Heart left ventricle (tissue), 16 donors: ENCODE measurements around the gene STK16. TPM values are rescaled to one million over a fixed set of nuclear protein-coding genes. Genes with fewer than 3 reads are reported as not detected.

Source experiments
- ATAC-seq, 4 donors: fragments of 200-7000 bp; cut with Tn5 transposase; one replicate each; pipeline ENCODE4 v1.9.1; 2020 to 2022; ENCODE audit warnings: moderate library complexity in 4 of 4, mild to moderate bottlenecking in 3 of 4, moderate number of reproducible peaks in 1 of 4
- DNase-seq, 5 donors: peaks; one replicate each; pipeline ENCODE4 v3.0.0-alpha.2; 2020
- H3K27ac ChIP-seq, 12 donors: fragments of 200-600 bp; sonication (generic) in 4 of 12; one replicate each; pipeline versions ENCODE4 v1.5.0 to v1.8.0; 2016 to 2022; ENCODE audit warnings: mild to moderate bottlenecking in 2 of 12
- H3K27me3 ChIP-seq, 9 donors: fragments of 200-600 bp; sonication (generic) in 2 of 9; one replicate each; pipeline versions ENCODE4 v1.5.1 to v1.8.0; 2016 to 2022; ENCODE audit warnings: mild to moderate bottlenecking in 3 of 9
- H3K36me3 ChIP-seq, 9 donors: fragments of 200-600 bp; sonication (generic) in 2 of 9; one replicate each; pipeline versions ENCODE4 v1.5.0 to v1.8.0; 2018 to 2022; ENCODE audit warnings: mild to moderate bottlenecking in 2 of 9
- H3K4me1 ChIP-seq, 12 donors: fragments of 200-600 bp; sonication (generic) in 4 of 12; one replicate each; pipeline versions ENCODE4 v1.5.0 to v1.8.0; 2016 to 2022; ENCODE audit warnings: mild to moderate bottlenecking in 3 of 12
- H3K4me3 ChIP-seq, 12 donors: fragments of 200-600 bp; sonication (generic) in 4 of 12; one replicate each; pipeline versions ENCODE4 v1.5.0 to v1.8.0; 2017 to 2022; ENCODE audit warnings: mild to moderate bottlenecking in 9 of 12, moderate library complexity in 4 of 12
- H3K9me3 ChIP-seq, 12 donors: fragments of 200-600 bp; sonication (generic) in 4 of 12; one replicate each; pipeline versions ENCODE4 v1.5.0 to v1.8.0; 2016 to 2022; ENCODE audit warnings: mild to moderate bottlenecking in 1 of 12
- CTCF ChIP-seq, 12 donors: fragments of 200-600 bp; sonication (generic) in 4 of 12; IDR thresholded peaks; one replicate each; pipeline versions ENCODE4 v1.5.0 to v1.8.0; 2018 to 2022; ENCODE audit warnings: antibody characterized with exemption in 12 of 12, mild to moderate bottlenecking in 5 of 12
- POLR2A ChIP-seq, 2 donors: fragments of 450-650 bp; IDR thresholded peaks; one replicate each; pipeline ENCODE4 v1.6.1; 2017; ENCODE audit warnings: antibody characterized with exemption in 2 of 2, mild to moderate bottlenecking in 2 of 2, moderate library complexity in 2 of 2
- WGBS, 4 donors: extraction: QIAGEN DNeasy Blood & Tissue Kit in 2 of 4; methylation state at CpG; one replicate each; pipeline versions ENCODE4 v1.1.5 to v1.1.7; 2013 to 2018; 5-methylcytosine and 5-hydroxymethylcytosine counted together
- intact Hi-C, 10 donors: fragments of 100-400 bp; cut with DNase I; formaldehyde crosslinking; loops; one replicate each; pipeline versions ENCODE4 v1.11.1 to v1.14.2; 2022
- polyA plus RNA-seq, 2 donors: library from polyadenylated mRNA; stranded (reverse); fragments of 200-250 nt; gene quantifications; one replicate each; pipeline ENCODE4 v1.2.3, GENCODE V29; 2013
- total RNA-seq, 9 donors: library from RNA; depleted of rRNA in 2 of 9; stranded (reverse); fragments of >200 nt in 2 of 9; fragmentation: NEBNext Ultra II Directional in 3 of 9; extraction: Animal tissue kit (Norgen Biotek cat#: 25700) in 3 of 9; gene quantifications; one replicate each; pipeline versions ENCODE4 v1.1.0 to v1.2.4, GENCODE V29; 2016 to 2023
- donor health status: ischemic (EF 13 %, LVEDD 7.1; RV severe dilation, severe dysfunction).
- donor health status: healthy with polysubstance abuse.
- donor health status: DM: no; HTN: yes; CAD: no.
- donor health status: DM: no; HTN: no; CAD: no.
- donor health status: ischemic (EF 25% LVEDD 6.9; RV normal size, moderate dysfunction).
- donor health status: ischemic (EF 25% LVEDD 5.7; RV mildly dilated, moderate dysfunction).
- donor health status: healthy.
- donor health status: DM: yes; HTN: yes; CAD: no.
- donor health status: ischemic (EF 35%, LVEDD 5.7; RV mildly dilated, moderate dysfunction).
- donor health status: nonischemic (EF 11% LVEDD 7.7; RV severe dilation, severe dysfunction).
- donor health status: DM: yes; HTN: yes; CAD: no.
- donor health status: PGD.
- donor health status: ischemic (EF 29% LVEDD 5.4; RV normal size, mild dysfunction).
- donor health status: nonischemic (EF 23%, LVEDD 6.1; RV moderate dilation, normal function).

STK16 gene
- total and polyA plus RNA-seq, 11 donors, result 13.8 to 31.6 (median 19.1) TPM

- TF ChIP-seq CTCF (IDR thresholded peaks at IDR 0.05), result peak in 1 of 12 donors; percentile 8
- TF ChIP-seq POLR2A (IDR thresholded peaks at IDR 0.05), result no peak
- Histone ChIP-seq H3K4me1 (peaks cover 6 to 42% (median 33%) of the 10 kb centered on the region in 12 donors), H3K9me3 (no peaks in the 10 kb centered on the region), H3K36me3 (peaks cover 3 to 67% (median 62%) of the 10 kb centered on the region in 9 donors), H3K27ac (peak overlapping the region; percentile 68 to 97 (median 90)), H3K4me3 (peak overlapping the region; percentile 19 to 66 (median 58)), H3K27me3 (no peaks in the 10 kb centered on the region)
- intact Hi-C loops, result loop anchor here in 4 of 10 donors (5.0 kb wide), 2 partner anchors 41 to 64 kb away; partner anchors contain the start of genes CNPPD1 (in 3 of the 4) and RETREG2 (in 3 of the 4)
- WGBS, 4 donors, result 0% methylated on average over 16 to 37 of the region's 37 CpGs
- DNase-seq, result peak in 4 of 5 donors; percentile 71 to 81 (median 77)
- peak; percentile 35 to 67 (median 56) for ATAC-seq
Measured at GRCh38 chr2:219218217-219218731, 27.0 kb upstream of the STK16 start.

GRCh38 chr2:219218732-219219701 lies 26.3 kb upstream of the STK16 start, which contains the start of gene ABCB6:
Gene ABCB6 (minus strand): TSS chr2:219218958. CDS start chr2:219218673, 285 bp downstream.
- TF ChIP-seq POLR2A (IDR thresholded peaks at IDR 0.05) (peak; percentile 7 to 84), CTCF (IDR thresholded peaks at IDR 0.05) (no peak)
- peaks cover 6 to 42% (median 33%) of the 10 kb centered on the region in 12 donors for H3K4me1 ChIP-seq
- intact Hi-C loops, result loop anchor here in 4 of 10 donors (5.0 kb wide), 2 partner anchors 42 to 63 kb away; partner anchors contain the start of genes CNPPD1 (in 3 of the 4) and RETREG2 (in 3 of the 4)
- H3K36me3 ChIP-seq, result peaks cover 3 to 67% (median 62%) of the 10 kb centered on the region in 9 donors
- ATAC-seq (peak; percentile 86 to 93 (median 90)), DNase-seq (peak; percentile 97 to 99 (median 98))
- 5 to 10% (median 6%) methylated on average over 47 to 71 of the region's 71 CpGs for WGBS, 4 donors
- H3K4me3 ChIP-seq, result peak within 1 kb of the TSS; percentile 19 to 66 (median 58)
- no peaks in the 10 kb centered on the region for H3K27me3 ChIP-seq
- H3K27ac ChIP-seq, result peak within 1 kb of the TSS; percentile 68 to 97 (median 90)
- H3K9me3 ChIP-seq, result no peaks in the 10 kb centered on the region

GRCh38 chr2:219219784-219220532 lies 25.3 kb upstream of the STK16 start:
- H3K9me3 ChIP-seq, result no peaks in the 10 kb centered on the region
- DNase-seq, result no peak
- no peak for ATAC-seq
- H3K36me3 ChIP-seq, result peaks cover 5 to 67% (median 62%) of the 10 kb centered on the region in 9 donors
- 87 to 90% (median 88%) methylated on average over 18 of the region's 18 CpGs for WGBS, 4 donors
- H3K4me3 ChIP-seq, result peak overlapping the region in 2 of 12 donors; percentile 57 to 65
- peaks cover 6 to 42% (median 33%) of the 10 kb centered on the region in 12 donors for H3K4me1 ChIP-seq
- intact Hi-C loops, result loop anchor here in 5 of 10 donors (5.0 to 10.0 kb wide), 3 partner anchors 43 to 62 kb away; partner anchors contain the start of genes CNPPD1 (in 4 of the 5), RETREG2 (in 4 of the 5) and SLC23A3 (in 1 of the 5)
- peak overlapping the region in 3 of 12 donors; percentile 81 to 97 (median 95) for H3K27ac ChIP-seq
- TF ChIP-seq POLR2A (IDR thresholded peaks at IDR 0.05) (no peak), CTCF (IDR thresholded peaks at IDR 0.05) (no peak)
- H3K27me3 ChIP-seq, result no peaks in the 10 kb centered on the region
